Activated T-helper 2 cell treated with anti-CD3 and anti-CD28 coated beads, Interferon-gamma antibody, Interleukin-2, Interleukin-4, amounts not matched to agents 10 μg/mL and 5 μg/mL and 100 μg/mL, durations not matched to agents 14 hours and 24 hours and 36 hours (primary cell): ENCODE data around the gene SF3A2. TPM values are rescaled to one million over a fixed set of nuclear protein-coding genes. Genes with fewer than 3 reads are reported as not detected.

Experiments used
- DNase-seq: peaks from one replicate; pipeline ENCODE4 v3.0.0; 2021; ENCODE audit warnings: low spot score
- H3K27ac Mint-ChIP-seq: one replicate; pipeline ENCODE4 v1.8.0; 2021; ENCODE audit warnings: mixed read lengths
- H3K27me3 Mint-ChIP-seq: one replicate; pipeline ENCODE4 v1.8.0; 2021; ENCODE audit warnings: low read depth, mixed read lengths
- H3K36me3 Mint-ChIP-seq: one replicate; pipeline ENCODE4 v1.8.0; 2021; ENCODE audit warnings: low read depth, mixed read lengths
- H3K4me1 Mint-ChIP-seq: one replicate; pipeline ENCODE4 v1.8.0; 2021; ENCODE audit warnings: low read depth, mixed read lengths
- H3K4me3 Mint-ChIP-seq: one replicate; pipeline ENCODE4 v1.8.0; 2021; ENCODE audit warnings: low read depth, mild to moderate bottlenecking, moderate library complexity, mixed read lengths
- H3K9me3 Mint-ChIP-seq: one replicate; pipeline ENCODE4 v1.8.0; 2021; ENCODE audit warnings: mixed read lengths
- intact Hi-C: fragments of 100-400 bp; cut with micrococcal nuclease; formaldehyde crosslinking; loops from one replicate; pipeline ENCODE4 v1.15.1; 2023
- total RNA-seq: library from RNA; stranded (reverse); gene quantifications from 2 replicates; pipeline ENCODE4 v1.2.3, GENCODE V29; 2022

Gene SF3A2, protein sequence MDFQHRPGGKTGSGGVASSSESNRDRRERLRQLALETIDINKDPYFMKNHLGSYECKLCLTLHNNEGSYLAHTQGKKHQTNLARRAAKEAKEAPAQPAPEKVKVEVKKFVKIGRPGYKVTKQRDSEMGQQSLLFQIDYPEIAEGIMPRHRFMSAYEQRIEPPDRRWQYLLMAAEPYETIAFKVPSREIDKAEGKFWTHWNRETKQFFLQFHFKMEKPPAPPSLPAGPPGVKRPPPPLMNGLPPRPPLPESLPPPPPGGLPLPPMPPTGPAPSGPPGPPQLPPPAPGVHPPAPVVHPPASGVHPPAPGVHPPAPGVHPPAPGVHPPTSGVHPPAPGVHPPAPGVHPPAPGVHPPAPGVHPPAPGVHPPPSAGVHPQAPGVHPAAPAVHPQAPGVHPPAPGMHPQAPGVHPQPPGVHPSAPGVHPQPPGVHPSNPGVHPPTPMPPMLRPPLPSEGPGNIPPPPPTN
- total RNA-seq, result 153 and 154 TPM in 2 replicates

DNA sequence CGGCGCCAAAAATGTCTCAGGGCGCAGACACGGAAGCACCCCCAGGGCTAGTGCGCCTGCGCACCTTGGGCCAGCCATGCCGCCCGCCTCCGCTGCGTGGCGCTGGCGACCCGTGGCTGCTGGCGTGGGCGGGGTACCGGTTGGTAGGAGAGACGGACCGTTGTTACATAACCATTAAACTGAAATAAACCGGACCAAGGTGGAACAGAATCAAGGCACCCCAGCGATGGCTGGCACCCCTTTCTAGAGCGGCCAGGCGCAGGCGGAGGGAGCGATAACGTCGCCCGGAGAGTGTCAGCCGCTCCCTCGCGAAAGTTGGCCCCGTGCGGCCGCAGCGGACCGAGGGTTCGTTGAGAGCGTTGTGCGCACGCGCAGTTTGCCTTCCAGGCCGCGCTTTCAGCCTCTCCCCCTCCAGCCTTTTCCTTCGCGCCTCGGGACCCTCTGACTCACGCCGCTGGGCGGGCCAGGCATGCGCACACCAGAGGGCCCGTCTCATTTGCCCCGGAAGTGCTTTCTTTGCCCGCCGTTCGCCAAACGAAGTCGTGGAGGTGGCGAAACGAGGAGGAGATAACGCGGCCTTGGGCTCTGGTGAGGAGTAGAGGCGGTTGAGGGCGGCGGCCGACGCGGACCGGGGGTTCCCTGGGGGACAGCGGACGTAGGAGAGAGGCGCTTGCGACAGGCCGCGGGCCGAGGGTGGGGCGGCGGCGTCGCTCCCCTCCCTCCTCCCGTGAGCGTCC, at the start of gene SF3A2, which contains the start of gene PLEKHJ1:
SF3A2 (plus strand) TSS at position 511 of the 737 bp plus-strand sequence. CDS start 6,595 bp downstream, outside the sequence.
PLEKHJ1 (minus strand) TSS at position 16 of the 737 bp plus-strand sequence. CDS start 81 bp downstream, outside the sequence.
- Mint-ChIP-seq H3K4me1 (peaks cover 43% of the 10 kb centered on the region), H3K9me3 (no peaks in the 10 kb centered on the region)
- intact Hi-C loops, result loop anchor here (1.0 to 5.0 kb wide), 6 partner anchors 33 to 156 kb away; partner anchors contain the start of genes LSM7 and SPPL2B

DNA sequence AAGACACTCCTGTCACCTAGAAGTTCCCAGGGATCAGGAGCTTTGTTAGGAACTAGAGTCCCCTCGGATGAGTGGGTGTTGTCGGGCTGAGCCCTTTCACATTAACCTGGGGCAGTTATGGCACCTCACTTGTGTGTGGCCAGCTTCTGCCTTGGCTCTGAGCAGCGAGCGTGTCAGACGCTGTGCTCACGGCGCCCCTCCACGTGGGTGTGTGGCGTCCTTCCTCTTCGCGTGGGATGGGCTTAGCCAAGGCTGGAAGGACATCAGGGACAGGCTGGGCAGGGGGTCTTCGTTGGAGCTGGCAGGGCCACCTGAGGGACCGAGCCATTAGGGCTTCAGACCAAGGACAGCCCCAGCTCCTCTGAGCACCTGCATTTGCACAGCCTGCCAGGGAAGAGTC, 49.5 kb upstream of the SF3A2 start:
- intact Hi-C loops, result no loop called here
- Mint-ChIP-seq H3K9me3 (no peaks in the 10 kb centered on the region), H3K4me3 (no peak overlapping the region), H3K4me1 (peaks cover 9% of the 10 kb centered on the region), H3K27me3 (no peaks in the 10 kb centered on the region), H3K27ac (no peak overlapping the region), H3K36me3 (peaks cover 67% of the 10 kb centered on the region)
- DNase-seq, result no peak

More for the DNA sequence above, at the start of gene SF3A2, which contains the start of gene PLEKHJ1:
- Mint-ChIP-seq H3K27me3 (no peaks in the 10 kb centered on the region), H3K36me3 (peaks cover 60% of the 10 kb centered on the region), H3K27ac (peak within 1 kb of the TSS; percentile 99), H3K4me3 (peak within 1 kb of the TSS; percentile 99)
- peak; percentile 97 for DNase-seq

DNA sequence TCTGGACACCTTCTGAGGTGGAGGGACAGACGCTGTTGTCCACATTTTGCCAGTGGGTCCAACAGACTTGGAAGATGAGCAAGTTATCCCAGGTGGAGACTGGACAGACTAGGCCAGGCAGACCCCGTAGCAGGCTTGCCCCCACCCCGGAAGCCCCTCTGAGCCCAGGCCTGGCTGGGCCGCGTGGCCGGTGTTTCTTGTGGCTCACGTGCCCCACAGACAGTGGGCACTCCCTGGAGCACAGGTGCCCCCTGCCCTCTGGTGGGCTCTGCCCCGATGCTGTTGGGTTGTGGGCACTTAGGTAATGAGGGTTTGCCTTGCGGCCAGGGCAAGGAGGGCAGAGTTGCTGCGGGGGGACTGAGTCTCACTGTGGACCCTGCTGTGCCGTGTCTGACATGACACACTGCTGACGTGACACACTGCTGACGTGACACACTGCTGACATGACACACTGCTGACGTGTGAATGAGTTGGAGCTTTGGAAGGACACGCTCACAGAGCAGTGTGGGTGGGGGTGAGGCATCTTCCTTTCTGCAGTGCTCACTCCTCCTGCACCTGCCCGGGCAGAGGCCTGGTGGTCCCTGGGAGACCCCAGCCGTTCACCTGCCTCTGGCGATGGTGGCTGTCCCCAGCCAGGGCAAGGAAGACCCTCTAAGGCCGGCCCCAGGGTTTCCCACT, 47.8 kb upstream of the SF3A2 start:
- DNase-seq, result no peak
- H3K27ac Mint-ChIP-seq, result no peak overlapping the region
- H3K4me1 Mint-ChIP-seq, result peaks cover 9% of the 10 kb centered on the region
- no peaks in the 10 kb centered on the region for H3K27me3 Mint-ChIP-seq
- no peak overlapping the region for H3K4me3 Mint-ChIP-seq
- intact Hi-C loops, result no loop called here
- peaks cover 69% of the 10 kb centered on the region for H3K36me3 Mint-ChIP-seq
- H3K9me3 Mint-ChIP-seq, result no peaks in the 10 kb centered on the region

DNA sequence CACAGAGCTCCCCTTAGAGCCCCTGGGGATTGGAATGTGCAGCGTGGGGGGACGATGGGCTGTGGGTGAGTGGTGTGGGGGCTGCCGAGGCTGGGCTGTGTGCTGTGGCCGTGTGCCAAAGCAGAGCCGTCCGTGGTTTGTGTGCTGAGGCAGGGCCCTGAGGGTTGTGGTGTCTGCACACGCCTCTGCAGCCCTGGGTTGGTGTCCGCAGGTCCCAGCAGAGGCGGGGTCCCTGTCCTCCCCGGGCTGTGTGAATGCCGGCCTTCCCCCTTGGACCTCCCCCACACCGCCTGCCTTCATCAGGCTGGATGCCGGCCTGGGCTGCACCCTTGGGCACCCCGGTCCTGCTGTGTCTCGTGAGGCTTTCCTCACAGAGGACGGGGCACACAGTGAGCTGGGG, 46.7 kb upstream of the SF3A2 start:
- intact Hi-C loops, result no loop called here
- Mint-ChIP-seq H3K27ac (no peak overlapping the region), H3K27me3 (no peaks in the 10 kb centered on the region), H3K4me1 (peaks cover 6% of the 10 kb centered on the region), H3K9me3 (no peaks in the 10 kb centered on the region), H3K4me3 (no peak overlapping the region), H3K36me3 (peaks cover 66% of the 10 kb centered on the region)
- DNase-seq, result no peak

DNA sequence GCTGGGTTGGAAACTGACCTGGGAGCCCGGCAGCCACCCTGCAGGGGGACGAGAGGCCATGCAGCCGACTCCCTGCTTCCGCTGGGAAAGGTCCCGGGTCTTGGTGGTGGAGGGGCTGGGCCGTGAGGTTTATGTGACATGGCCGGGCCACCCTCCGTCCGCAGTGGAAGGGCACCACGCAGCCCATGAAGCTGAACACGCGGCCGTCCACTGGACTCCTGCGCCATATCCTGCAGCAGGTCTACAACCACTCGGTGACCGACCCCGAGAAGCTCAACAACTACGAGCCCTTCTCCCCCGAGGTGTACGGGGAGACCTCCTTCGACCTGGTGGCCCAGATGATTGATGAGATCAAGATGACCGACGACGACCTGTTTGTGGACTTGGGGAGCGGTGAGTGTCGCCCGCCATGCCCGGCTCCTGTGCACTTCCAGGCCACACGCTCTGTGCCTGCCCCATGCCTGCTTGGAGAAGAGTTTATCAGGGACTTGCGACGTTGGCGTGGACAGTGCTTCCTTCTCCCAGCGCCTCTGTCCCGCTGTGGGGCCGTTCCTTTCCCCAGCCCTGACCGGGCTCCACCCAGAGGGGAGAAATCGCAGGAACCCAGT, 45.7 kb upstream of the SF3A2 start:
- Mint-ChIP-seq H3K36me3 (peaks cover 60% of the 10 kb centered on the region), H3K27me3 (no peaks in the 10 kb centered on the region), H3K4me1 (peaks cover 6% of the 10 kb centered on the region), H3K27ac (no peak overlapping the region), H3K4me3 (no peak overlapping the region), H3K9me3 (no peaks in the 10 kb centered on the region)
- intact Hi-C loops, result no loop called here
- DNase-seq, result no peak

GRCh38 chr19:2191456-2192310, 44.9 kb upstream of the SF3A2 start:
- H3K4me1 Mint-ChIP-seq, result peaks cover 6% of the 10 kb centered on the region
- peaks cover 55% of the 10 kb centered on the region for H3K36me3 Mint-ChIP-seq
- DNase-seq, result no peak
- no peak overlapping the region for H3K4me3 Mint-ChIP-seq
- intact Hi-C loops, result no loop called here
- no peaks in the 10 kb centered on the region for H3K27me3 Mint-ChIP-seq
- H3K9me3 Mint-ChIP-seq, result no peaks in the 10 kb centered on the region
- no peak overlapping the region for H3K27ac Mint-ChIP-seq

- no peaks in the 10 kb centered on the region for H3K9me3 Mint-ChIP-seq
- H3K27ac Mint-ChIP-seq, result no peak overlapping the region
- DNase-seq, result no peak
- H3K4me3 Mint-ChIP-seq, result no peak overlapping the region
- peaks cover 2% of the 10 kb centered on the region for H3K4me1 Mint-ChIP-seq
- H3K27me3 Mint-ChIP-seq, result no peaks in the 10 kb centered on the region
- intact Hi-C loops, result no loop called here
- peaks cover 54% of the 10 kb centered on the region for H3K36me3 Mint-ChIP-seq
These were observed 43.8 kb upstream of the SF3A2 start for GRCh38 chr19:2192862-2193261.

DNA sequence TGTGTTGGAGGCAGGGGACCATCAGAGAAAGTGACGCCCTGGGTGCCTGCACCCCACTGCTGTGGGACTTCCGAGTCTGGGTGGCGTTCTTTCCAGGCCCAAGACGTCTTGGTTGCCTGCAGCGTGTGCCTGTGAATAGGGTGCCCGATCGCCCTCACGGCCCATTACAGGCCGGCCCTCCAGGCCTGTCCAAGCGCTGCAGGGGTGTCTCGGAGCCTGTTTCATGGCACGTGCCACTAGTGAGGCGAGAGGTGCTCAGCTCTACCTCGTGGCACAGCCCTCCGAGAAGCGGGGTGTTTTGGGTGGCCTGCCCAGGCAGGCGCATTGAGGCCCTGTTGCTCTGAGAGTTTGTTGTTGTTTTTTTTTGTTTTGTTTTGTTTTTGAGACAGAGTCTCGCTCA, 42.8 kb upstream of the SF3A2 start:
- Mint-ChIP-seq H3K4me3 (no peak overlapping the region), H3K36me3 (peaks cover 50% of the 10 kb centered on the region), H3K9me3 (no peaks in the 10 kb centered on the region), H3K27ac (no peak overlapping the region), H3K27me3 (no peaks in the 10 kb centered on the region), H3K4me1 (peaks cover 2% of the 10 kb centered on the region)
- DNase-seq, result no peak
- intact Hi-C loops, result no loop called here

GRCh38 chr19:2194513-2195078, 42.0 kb upstream of the SF3A2 start:
- intact Hi-C loops, result no loop called here
- peaks cover 50% of the 10 kb centered on the region for H3K36me3 Mint-ChIP-seq
- H3K4me1 Mint-ChIP-seq, result no peaks in the 10 kb centered on the region
- H3K27ac Mint-ChIP-seq, result no peak overlapping the region
- H3K9me3 Mint-ChIP-seq, result no peaks in the 10 kb centered on the region
- no peak overlapping the region for H3K4me3 Mint-ChIP-seq
- no peak for DNase-seq
- H3K27me3 Mint-ChIP-seq, result no peaks in the 10 kb centered on the region

- Mint-ChIP-seq H3K27ac (no peak overlapping the region), H3K9me3 (no peaks in the 10 kb centered on the region), H3K4me3 (no peak overlapping the region), H3K4me1 (no peaks in the 10 kb centered on the region), H3K27me3 (no peaks in the 10 kb centered on the region), H3K36me3 (peaks cover 50% of the 10 kb centered on the region)
- intact Hi-C loops, result no loop called here
- no peak for DNase-seq
These were observed 41.3 kb upstream of the SF3A2 start for GRCh38 chr19:2195361-2195760.

DNA sequence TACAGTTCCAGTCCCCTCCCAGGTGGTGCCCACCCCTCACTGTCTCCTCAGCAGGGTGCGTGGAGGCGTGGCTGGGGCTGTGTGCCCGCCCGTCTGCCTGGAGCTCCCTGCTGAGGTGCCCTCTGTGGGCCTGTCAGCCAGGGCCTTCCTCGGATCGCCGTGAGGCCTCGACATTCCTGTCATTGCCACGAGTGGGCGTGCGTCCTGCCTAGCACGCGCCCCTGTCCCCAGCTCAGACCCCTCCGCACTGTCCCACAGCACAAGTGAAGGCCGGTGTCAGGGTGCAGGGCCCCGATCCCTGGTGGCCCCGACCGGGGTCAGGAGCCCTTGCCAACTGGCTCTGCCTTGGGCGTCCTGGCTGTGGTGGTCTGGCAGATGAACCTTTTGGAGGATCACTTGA, 40.7 kb upstream of the SF3A2 start:
- H3K27me3 Mint-ChIP-seq, result no peaks in the 10 kb centered on the region
- no peaks in the 10 kb centered on the region for H3K9me3 Mint-ChIP-seq
- intact Hi-C loops, result no loop called here
- DNase-seq, result no peak
- H3K27ac Mint-ChIP-seq, result no peak overlapping the region
- H3K4me1 Mint-ChIP-seq, result no peaks in the 10 kb centered on the region
- H3K36me3 Mint-ChIP-seq, result peaks cover 49% of the 10 kb centered on the region
- no peak overlapping the region for H3K4me3 Mint-ChIP-seq
